HG03159 (cell line): ENCODE results near the gene COMMD2.

Experiments
- ATAC-seq: cut with Tn5 transposase; IDR thresholded peaks from one replicate; pipeline ENCODE4 v1.9.1; 2021; ENCODE audit warnings: mild to moderate bottlenecking, moderate library complexity; ENCODE audit not compliant: unreplicated experiment

Gene COMMD2

GRCh38 chr3:149752051-149752787, at the start of gene COMMD2:
COMMD2 (minus strand) TSS chr3:149752489; CDS start chr3:149752444, 45 bp downstream.
- peak; percentile 99 for ATAC-seq

GRCh38 chr3:149801639-149802038, 49.4 kb upstream of the COMMD2 start:
- no peak for ATAC-seq

- no peak for ATAC-seq
Measured at GRCh38 chr3:149801195-149801594, 48.9 kb upstream of the COMMD2 start.

GRCh38 chr3:149800693-149801092, 48.4 kb upstream of the COMMD2 start:
- no peak for ATAC-seq

- ATAC-seq: no peak
Measured at GRCh38 chr3:149796026-149796425, 43.7 kb upstream of the COMMD2 start.

- ATAC-seq: no peak
Measured at GRCh38 chr3:149792452-149793270, 40.4 kb upstream of the COMMD2 start, which contains the start of gene ANKUB1. ANKUB1 (minus strand) TSS chr3:149792554; CDS start chr3:149792366, 188 bp downstream.

GRCh38 chr3:149790698-149791097, 38.4 kb upstream of the COMMD2 start:
- no peak for ATAC-seq

- no peak for ATAC-seq
Measured at GRCh38 chr3:149790268-149790667, 38.0 kb upstream of the COMMD2 start.

- no peak for ATAC-seq
Measured at GRCh38 chr3:149784064-149784704, 31.9 kb upstream of the COMMD2 start.

- ATAC-seq: no peak
Measured at GRCh38 chr3:149783576-149783975, 31.3 kb upstream of the COMMD2 start.

- peak; percentile 25 for ATAC-seq
Measured at GRCh38 chr3:149781741-149782140, 29.5 kb upstream of the COMMD2 start.

- ATAC-seq: peak; percentile 59
Measured at GRCh38 chr3:149781211-149781610, 28.9 kb upstream of the COMMD2 start.

GRCh38 chr3:149777414-149778214, 25.3 kb upstream of the COMMD2 start:
- no peak for ATAC-seq

- no peak for ATAC-seq
Measured at GRCh38 chr3:149776170-149776569, 23.9 kb upstream of the COMMD2 start.

GRCh38 chr3:149772861-149773260, 20.6 kb upstream of the COMMD2 start:
- no peak for ATAC-seq

- peak; percentile 57 for ATAC-seq
Measured at GRCh38 chr3:149771652-149772271, 19.5 kb upstream of the COMMD2 start.

- no peak for ATAC-seq
Measured at GRCh38 chr3:149770246-149770645, 18.0 kb upstream of the COMMD2 start.

GRCh38 chr3:149768704-149769103, 16.4 kb upstream of the COMMD2 start:
- ATAC-seq: no peak

- ATAC-seq: no peak
Measured at GRCh38 chr3:149767720-149768119, 15.4 kb upstream of the COMMD2 start.

GRCh38 chr3:149765762-149766334, 13.6 kb upstream of the COMMD2 start:
- no peak for ATAC-seq
